KMS-11 (cell line): ENCODE measurements around the gene DIS3L2.

Experiments used
- H2AFZ ChIP-seq: fragments of 200-600 bp; sonication (generic); 2 replicates; pipeline ENCODE4 v1.6.1; 2016; ENCODE audit warnings: antibody characterized with exemption, mixed run types, low read depth
- H3K27ac ChIP-seq: fragments of 200-600 bp; sonication (generic); 2 replicates; pipeline ENCODE4 v1.6.1; 2016; ENCODE audit warnings: mild to moderate bottlenecking, mixed run types
- H3K27me3 ChIP-seq: fragments of 200-600 bp; sonication (generic); 2 replicates; pipeline ENCODE4 v1.6.1; 2017; ENCODE audit warnings: mild to moderate bottlenecking, low read depth, mixed run types, moderate library complexity; ENCODE audit not compliant: insufficient read depth
- H3K36me3 ChIP-seq: fragments of 200-600 bp; sonication (generic); 2 replicates; pipeline ENCODE4 v1.6.1; 2017; ENCODE audit warnings: mild to moderate bottlenecking, mixed run types; ENCODE audit not compliant: insufficient read depth
- H3K4me1 ChIP-seq: fragments of 200-600 bp; sonication (generic); 2 replicates; pipeline ENCODE4 v1.6.1; 2016; ENCODE audit warnings: mild to moderate bottlenecking, low read depth, mixed run types; ENCODE audit not compliant: poor library complexity, severe bottlenecking
- H3K4me2 ChIP-seq: fragments of 200-600 bp; sonication (generic); 2 replicates; pipeline ENCODE4 v1.7.0; 2016; ENCODE audit warnings: mild to moderate bottlenecking, mixed run types
- H3K4me3 ChIP-seq: fragments of 200-600 bp; sonication (generic); IDR thresholded peaks from 2 replicates; pipeline ENCODE4 v1.6.1; 2017; ENCODE audit warnings: low read depth, low read length, mixed read lengths; ENCODE audit not compliant: insufficient read depth
- H3K79me2 ChIP-seq: fragments of 200-600 bp; sonication (generic); 2 replicates; pipeline ENCODE4 v1.6.1; 2016; ENCODE audit warnings: low read depth, mixed run types; ENCODE audit not compliant: insufficient read depth
- H3K9ac ChIP-seq: fragments of 200-600 bp; sonication (generic); 2 replicates; pipeline ENCODE4 v1.6.1; 2016; ENCODE audit warnings: mild to moderate bottlenecking, mixed run types
- H4K20me1 ChIP-seq: fragments of 200-600 bp; sonication (generic); 2 replicates; pipeline ENCODE4 v1.6.1; 2016; ENCODE audit warnings: mild to moderate bottlenecking, mixed run types; ENCODE audit not compliant: insufficient read depth
- TF ChIP-seq, protein P1 (sequence below): fragments of 200-600 bp; sonication (generic); conservative IDR thresholded peaks from 2 replicates; pipeline ENCODE4 v1.6.1; 2017; ENCODE audit warnings: low read depth, mild to moderate bottlenecking, antibody characterized with exemption, low read length, moderate library complexity, mixed read lengths

Gene DIS3L2

DNA sequence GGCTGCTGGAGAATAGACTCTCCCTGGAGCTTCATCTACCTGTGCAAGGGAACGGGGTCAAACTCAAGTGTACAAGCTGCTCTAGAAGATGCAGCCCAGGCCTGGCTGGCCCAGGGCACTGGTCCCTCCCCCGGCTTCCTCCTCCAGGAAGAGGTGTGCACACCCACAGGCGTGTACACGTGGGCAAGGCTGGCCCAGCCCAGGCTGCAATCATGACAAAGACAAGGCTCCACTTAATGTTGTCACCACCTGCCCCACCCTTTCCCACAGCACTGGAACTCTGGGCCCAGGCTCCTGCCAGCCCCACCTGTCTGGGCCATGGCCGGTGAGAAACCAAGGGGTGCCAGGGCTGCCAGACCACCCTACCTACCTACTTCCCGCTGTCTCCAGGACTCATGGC is 387.4 kb downstream of the DIS3L2 start:
- no peaks in the 10 kb centered on the region for H3K27me3 ChIP-seq
- no peak overlapping the region for H3K27ac ChIP-seq
- no peaks in the 10 kb centered on the region for H4K20me1 ChIP-seq
- no peak overlapping the region for H3K4me2 ChIP-seq
- H3K4me1 ChIP-seq, result no peaks in the 10 kb centered on the region
- H3K36me3 ChIP-seq, result no peaks in the 10 kb centered on the region
- no peak overlapping the region for H3K9ac ChIP-seq
- no peaks in the 10 kb centered on the region for H3K79me2 ChIP-seq
- no peak overlapping the region for H2AFZ ChIP-seq
- H3K4me3 ChIP-seq, result no peak overlapping the region
- TF ChIP-seq, protein P1, sequence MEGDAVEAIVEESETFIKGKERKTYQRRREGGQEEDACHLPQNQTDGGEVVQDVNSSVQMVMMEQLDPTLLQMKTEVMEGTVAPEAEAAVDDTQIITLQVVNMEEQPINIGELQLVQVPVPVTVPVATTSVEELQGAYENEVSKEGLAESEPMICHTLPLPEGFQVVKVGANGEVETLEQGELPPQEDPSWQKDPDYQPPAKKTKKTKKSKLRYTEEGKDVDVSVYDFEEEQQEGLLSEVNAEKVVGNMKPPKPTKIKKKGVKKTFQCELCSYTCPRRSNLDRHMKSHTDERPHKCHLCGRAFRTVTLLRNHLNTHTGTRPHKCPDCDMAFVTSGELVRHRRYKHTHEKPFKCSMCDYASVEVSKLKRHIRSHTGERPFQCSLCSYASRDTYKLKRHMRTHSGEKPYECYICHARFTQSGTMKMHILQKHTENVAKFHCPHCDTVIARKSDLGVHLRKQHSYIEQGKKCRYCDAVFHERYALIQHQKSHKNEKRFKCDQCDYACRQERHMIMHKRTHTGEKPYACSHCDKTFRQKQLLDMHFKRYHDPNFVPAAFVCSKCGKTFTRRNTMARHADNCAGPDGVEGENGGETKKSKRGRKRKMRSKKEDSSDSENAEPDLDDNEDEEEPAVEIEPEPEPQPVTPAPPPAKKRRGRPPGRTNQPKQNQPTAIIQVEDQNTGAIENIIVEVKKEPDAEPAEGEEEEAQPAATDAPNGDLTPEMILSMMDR, result no peak

DNA sequence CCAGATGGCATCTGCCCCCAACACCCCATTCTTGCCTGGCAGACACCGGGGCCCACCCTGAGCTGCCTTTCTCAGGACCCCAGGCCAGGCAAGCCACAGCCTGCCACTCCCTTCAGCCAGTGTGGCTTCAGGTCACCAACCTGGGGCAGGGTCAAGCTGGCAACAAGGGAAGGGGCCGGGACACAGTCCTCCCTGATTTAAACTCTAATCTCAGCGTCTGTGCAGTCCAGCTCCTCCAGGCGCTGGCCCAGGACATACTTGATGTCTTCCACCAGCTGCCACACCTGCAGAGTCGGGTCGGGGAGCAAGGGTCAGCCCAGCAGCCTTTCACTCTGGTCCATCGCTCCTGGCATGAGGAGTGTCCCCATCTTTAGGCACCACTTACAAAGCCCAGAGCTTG is 388.0 kb downstream of the DIS3L2 start:
- Histone ChIP-seq H2AFZ (no peak overlapping the region), H3K79me2 (no peaks in the 10 kb centered on the region), H3K4me3 (no peak overlapping the region), H3K9ac (no peak overlapping the region), H3K4me1 (no peaks in the 10 kb centered on the region), H3K36me3 (no peaks in the 10 kb centered on the region), H3K4me2 (no peak overlapping the region), H3K27me3 (no peaks in the 10 kb centered on the region), H3K27ac (no peak overlapping the region), H4K20me1 (no peaks in the 10 kb centered on the region)
- TF ChIP-seq, protein P1, result no peak

DNA sequence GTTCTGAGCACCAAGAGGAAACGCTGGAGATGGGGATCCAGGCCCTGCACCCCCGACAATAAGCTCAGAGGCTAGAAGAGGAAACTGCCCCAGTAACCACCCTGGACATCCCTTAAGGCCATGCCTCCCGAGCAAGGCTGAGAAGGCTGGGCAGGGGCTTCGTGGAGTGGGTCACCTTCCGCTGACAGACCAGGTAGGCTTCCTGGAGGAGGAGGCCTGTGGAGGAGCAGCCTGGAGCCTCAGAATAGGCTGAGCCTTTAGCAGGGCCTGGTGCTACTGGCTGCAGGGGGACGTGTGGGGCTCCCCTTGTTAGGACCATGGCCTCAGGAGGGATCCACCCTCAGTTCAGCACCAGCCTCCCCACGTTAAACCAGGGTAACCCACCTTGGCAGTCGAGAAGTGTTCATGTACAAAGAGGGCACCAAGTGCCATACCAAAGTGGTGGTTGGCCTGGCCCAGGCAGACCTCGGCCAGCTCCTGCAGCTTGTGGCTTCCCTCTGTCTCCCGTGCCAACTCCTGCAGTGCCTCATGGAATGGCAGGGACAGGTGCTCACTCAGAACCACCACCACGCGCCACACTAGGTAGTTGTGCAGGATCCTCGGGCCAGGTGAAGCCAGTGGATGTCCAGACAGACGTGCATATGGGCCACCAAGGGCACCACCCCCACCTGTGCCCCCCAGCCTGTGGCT is 388.6 kb downstream of the DIS3L2 start:
- no peaks in the 10 kb centered on the region for H4K20me1 ChIP-seq
- TF ChIP-seq, protein P1, result no peak

DNA sequence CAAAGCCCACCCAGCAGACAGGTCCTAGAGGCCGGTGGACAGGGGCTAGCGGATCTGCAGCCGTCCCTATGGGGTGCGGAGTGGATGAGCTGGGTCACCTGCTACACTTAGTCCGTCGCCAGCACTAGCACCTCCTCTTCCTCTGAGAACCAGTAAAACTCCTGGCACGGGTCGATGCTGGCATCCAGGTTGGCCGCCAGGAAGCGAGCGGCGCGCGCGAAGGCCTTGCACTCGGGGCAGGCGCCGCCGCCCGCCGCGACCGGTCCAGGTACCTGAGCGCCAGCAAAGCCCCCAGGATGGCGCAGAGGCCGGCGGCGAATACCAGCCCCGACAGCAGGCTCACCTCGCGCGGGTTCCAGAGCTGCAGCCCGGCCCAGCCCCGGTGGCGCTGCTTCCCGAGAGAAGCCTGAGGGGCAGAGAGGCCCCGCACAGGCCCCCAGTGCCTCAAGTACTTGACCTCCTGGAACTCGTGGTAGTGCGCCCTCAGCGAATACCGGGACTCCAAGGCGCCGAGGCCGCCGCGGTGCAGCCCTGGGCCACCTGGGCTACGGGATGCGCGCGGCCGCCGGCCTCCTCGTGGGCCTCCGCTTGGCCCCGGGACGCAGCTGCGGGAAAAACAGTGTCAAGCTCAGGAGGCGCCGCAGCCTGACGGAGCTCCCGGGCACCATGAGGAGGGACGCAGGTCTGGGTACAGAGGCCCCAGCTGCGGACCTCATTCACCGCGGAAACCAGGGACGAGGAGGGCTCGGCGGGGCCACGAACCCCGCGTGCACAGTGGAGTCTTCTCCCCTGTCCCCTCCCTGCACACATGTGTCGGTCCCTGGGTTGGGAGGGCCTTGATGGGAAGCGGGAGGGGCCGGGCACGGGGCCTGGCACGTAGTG is 389.5 kb downstream of the DIS3L2 start:
- no peaks in the 10 kb centered on the region for H3K27me3 ChIP-seq
- H4K20me1 ChIP-seq, result no peaks in the 10 kb centered on the region
- TF ChIP-seq, protein P1, result no peak
- no peaks in the 10 kb centered on the region for H3K4me1 ChIP-seq
- H3K4me3 ChIP-seq, result no peak overlapping the region
- H3K79me2 ChIP-seq, result no peaks in the 10 kb centered on the region
- no peaks in the 10 kb centered on the region for H3K36me3 ChIP-seq
- no peak overlapping the region for H3K4me2 ChIP-seq
- H2AFZ ChIP-seq, result no peak overlapping the region
- no peak overlapping the region for H3K27ac ChIP-seq
- H3K9ac ChIP-seq, result no peak overlapping the region

More for the DNA sequence above, 388.6 kb downstream of the DIS3L2 start:
- Histone ChIP-seq H3K9ac (no peak overlapping the region), H3K4me2 (no peak overlapping the region), H2AFZ (no peak overlapping the region), H3K79me2 (no peaks in the 10 kb centered on the region), H3K27me3 (no peaks in the 10 kb centered on the region), H3K4me3 (no peak overlapping the region), H3K27ac (no peak overlapping the region), H3K36me3 (no peaks in the 10 kb centered on the region), H3K4me1 (no peaks in the 10 kb centered on the region)
